DMS79 (cell line): Measurements from ENCODE around the gene SLC27A5.
"Not testable (repeated sequence)": the region's sequence is repeated elsewhere in the genome, so short reads cannot be mapped to it uniquely, and the experiment has no call there.

ENCODE experiments used
- DNase-seq: peaks from one replicate; lab custom pipeline; 2025; lab: John Stamatoyannopoulos, UW

The SLC27A5 gene

DNA sequence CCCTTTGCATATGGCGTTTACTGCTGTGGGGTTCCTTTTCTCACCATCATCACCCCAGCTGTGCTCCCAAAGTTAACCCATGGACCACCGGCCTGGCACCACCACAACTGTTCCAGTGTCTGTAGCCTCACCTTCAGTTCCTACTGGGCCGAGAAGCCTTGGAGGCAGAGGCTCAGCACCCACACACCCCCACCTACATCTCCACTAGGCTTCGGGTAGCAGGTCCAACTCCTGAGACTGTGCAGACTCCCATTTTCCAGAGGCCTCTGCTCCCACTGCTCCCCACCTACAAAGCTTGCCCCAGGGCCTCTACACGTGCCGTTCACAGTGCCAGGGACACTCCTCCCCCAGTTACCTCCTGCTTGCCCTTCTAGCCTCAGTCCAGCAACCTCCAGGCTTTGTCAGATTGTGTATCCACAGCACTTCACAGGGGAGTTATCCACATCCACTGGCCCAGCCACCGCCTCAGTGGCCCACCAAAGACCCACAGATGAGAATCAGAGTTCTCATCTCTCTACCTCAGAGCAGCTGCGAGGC is 14.1 kb downstream of the SLC27A5 start:
- DNase-seq = no peak

DNA sequence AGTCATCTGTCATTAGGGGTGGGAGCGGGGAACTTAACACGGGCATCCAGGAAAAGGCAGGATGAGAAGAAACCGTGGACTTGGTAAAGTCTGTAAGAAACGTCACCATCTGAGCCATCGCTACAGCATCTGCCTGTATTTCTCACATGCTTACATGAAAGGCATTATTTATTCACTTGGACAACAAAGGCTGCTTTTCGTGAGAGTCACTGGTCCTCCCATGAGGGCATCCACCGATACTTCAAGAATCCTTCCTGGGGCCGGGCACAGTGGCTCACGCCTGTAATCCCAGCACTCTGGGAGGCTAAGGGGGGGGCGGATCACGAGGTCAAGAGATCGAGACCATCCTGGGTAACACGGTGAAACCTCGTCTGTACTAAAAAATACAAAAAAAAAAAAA is 19.5 kb downstream of the SLC27A5 start:
- no peak for DNase-seq

DNA sequence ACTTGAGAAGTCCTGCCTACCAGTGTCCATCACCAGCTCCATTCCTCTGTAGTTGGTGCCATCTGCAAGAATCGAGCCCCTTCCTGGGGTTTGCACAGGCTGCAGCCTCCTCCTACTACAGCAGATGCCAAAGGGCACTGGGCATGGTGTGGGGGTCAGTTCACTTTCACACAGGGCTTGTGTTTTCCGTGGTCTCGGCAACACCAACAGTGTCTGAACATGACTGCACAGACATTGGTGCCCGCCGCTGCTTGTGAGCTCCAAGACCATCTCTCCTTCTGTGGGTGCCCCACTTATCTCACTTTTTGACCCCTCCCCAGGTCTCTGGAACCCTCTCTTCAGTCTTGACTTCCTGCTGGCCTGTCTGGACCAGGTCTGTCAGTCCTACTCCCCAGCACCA is 20.4 kb downstream of the SLC27A5 start:
- no peak for DNase-seq

DNA sequence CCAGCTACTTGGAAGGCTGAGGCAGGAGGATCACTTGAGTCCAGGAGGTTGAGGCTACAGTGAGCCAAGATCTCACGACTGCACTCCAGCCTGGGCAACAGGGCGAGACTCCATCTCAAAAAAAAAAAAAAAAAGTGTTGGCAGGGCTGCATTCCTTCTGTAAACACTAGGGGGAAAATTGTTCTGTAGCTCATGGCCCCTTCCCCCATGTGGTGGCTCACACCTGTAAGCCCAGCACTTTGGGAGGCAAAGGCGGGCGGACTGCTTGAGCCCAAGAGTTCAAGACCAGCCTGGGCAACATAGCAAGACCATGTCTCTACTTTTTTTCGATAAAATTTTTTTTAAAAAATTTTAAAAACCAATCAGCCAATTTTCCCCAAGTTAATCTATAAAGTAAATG is 27.4 kb downstream of the SLC27A5 start:
- not testable (repeated sequence) for DNase-seq

DNA sequence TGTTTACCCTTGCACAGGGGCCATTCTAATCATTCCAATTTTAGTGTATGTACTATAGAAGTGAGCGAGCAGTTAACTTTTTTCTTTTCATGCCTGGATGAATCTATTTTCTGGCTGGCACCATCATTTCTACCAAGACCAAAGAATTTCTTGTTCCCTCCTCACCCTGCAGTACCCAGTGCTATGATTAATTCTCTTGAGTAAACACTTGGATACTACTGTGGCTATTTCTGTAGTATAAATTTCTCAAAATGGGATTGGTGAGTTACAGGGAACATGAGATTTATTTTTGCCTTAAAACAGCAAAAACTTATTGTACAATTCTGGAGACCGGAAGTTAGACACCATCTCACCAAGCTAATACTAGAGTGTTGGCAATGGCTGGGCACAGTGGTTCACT is 28.0 kb downstream of the SLC27A5 start:
- no peak for DNase-seq

DNA sequence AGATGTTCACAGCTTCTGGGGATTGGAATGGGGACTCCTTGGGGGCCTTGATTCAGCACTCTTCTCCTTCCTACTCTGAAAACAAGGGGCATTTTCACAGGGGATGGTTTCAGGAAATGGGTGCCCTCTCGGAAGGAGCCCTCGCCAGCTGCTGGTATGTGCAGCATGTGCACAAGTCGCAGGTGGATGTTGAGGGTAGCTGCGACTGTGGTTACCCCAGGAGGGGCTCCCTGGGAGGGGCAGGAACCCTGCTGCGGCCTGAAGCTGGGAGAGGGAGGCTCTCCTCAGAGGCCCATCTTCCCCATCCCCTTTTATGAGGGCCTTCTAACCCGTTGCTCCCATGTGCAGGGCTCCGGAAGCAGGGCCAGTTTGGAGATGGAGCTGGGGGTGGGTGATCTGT is 29.4 kb downstream of the SLC27A5 start:
- no peak for DNase-seq

DNA sequence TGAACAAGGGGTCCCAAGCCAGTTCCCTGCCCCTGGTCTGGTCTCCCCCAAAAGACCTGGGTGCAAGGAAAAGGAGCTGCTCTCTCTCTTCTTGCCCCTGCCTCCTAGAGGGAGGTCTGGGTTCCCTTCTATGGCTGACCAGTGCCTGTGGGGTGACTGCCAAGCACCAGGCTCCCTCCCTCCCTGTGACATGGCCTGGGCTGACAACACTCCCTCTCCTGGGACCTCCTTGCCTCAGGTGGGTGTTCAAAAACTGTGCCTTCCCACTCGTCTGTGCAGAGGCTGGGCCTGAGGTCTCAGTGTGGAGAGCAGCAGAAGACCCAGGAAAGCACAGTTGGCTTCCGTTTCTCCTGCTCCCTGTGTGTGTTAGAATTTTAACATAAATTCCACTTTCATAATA is 31.0 kb downstream of the SLC27A5 start:
- no peak for DNase-seq

DNA sequence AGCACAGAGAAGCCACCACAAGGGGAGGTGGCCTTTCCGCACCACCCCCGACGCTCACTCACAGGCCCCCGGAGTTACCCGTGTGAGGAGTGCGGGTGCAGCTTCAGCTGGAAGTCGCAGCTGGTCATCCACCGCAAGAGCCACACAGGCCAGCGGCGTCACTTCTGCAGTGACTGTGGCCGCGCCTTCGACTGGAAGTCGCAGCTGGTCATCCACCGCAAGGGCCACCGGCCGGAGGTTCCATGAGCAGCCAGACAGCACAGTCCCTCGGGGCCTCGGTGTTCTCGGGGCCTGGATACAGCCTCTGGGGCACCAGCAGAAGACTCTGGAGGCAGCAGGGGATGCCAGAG is 31.3 kb downstream of the SLC27A5 start:
- no peak for DNase-seq

DNA sequence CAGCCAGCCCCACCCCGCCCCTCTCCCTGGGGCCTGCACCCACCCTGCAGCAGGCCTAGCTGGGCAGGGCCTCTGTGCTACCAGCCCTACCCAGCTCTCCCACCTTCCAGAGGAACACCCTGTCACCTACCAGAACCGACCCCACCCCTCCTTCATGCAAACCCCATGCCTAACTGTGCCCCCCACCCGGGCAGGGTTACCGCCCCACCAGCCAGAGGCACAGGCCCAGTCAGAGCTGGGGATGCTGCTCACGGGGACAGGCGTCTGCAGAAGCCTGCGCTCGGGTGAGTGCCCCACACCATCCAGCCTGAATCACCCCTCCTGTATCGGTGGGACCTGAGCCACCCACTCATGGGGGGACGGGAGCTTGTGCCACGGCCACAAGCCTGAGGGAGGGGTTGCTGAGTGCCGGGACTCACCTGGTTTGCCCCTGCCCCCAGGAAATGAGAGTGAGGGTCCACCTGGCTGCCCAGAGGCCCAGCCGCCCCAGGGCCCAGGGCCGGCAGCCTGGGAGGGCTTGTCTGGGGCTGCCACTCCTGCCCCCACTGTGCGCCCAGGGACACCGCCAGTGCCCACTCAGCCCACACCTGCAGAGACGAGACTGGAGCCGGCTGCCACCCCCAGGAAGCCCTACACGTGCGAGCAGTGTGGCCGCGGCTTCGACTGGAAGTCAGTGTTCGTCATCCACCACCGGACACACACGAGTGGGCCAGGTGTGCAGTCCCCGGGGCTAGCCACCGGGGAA is 31.9 kb downstream of the SLC27A5 start:
- no peak for DNase-seq

DNA sequence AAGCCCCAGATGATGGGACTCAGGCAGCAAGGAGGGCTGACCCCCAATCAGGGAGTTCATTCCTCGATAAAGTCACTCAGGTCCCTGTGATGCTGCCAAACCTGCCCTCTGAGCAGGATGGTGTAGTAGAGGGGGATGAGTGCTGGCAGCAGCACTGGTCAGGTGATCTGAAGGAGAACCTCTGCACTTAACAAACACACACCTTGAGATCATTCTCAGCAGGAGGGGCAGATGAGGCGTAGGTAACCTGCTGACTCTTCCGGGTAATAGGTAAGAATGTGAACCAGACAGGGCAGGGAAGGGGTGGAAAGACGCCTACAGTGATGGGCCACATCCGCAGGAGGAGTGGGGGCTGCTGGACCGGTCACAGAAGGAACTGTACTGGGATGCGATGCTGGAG is 32.5 kb downstream of the SLC27A5 start:
- no peak for DNase-seq

DNA sequence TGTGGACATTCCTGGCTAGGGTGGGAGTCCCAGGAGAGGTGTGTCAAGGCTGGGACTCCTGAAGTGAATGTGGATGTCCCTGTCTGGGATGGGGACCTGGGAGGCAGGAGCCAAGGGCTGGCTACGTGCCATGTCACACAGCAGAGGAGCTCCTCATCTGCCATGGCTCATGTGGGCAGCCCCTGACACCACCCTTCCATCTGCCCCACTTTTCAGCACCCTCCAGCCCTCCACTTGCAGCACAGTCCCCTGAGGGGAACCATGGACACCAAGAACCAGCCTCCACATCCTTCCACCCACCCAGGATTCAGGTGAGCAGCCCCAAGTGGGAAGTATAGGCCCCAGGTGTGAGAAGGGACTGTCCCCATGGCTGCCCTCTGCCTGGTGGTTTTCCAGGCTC is 33.9 kb downstream of the SLC27A5 start:
- no peak for DNase-seq

DNA sequence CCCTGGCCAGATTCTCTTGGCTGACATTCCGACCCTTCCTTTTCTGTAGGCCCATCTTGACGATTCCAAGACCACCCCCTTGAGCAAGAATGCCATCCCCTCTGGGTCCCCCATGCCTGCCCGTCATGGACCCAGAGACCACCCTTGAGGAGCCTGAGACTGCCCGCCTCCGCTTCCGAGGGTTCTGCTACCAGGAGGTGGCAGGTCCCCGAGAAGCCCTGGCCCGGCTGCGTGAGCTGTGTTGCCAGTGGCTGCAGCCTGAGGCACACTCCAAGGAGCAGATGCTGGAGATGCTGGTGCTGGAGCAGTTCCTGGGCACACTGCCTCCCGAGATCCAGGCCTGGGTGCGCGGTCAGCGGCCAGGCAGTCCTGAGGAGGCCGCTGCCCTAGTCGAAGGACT is 34.7 kb downstream of the SLC27A5 start:
- no peak for DNase-seq

DNA sequence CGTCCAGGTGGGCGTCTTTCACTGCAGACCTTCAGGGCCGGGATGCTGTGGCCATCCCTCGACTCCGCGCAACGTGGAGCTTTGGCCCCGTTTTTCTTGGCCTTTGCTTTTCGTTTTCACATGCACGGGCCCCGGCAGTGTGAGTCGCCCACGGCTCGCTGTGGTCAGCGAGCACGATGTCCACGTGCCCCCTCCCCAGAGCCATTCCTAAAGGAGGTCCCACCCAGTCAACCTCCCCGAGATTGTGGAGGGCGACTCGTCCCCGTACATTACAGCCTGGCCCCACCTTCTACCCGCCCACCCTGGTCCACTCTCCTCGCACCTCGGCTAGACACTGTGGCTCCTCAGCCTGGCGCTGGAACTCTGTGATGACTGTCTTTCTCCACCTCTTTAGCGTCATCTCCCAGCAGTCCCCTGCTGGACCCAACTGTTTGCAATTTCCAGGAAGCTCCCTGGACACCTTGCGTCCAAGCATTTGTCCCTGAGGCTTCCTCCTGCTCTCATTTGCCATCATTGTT is 35.2 kb downstream of the SLC27A5 start:
- DNase-seq = no peak

DNA sequence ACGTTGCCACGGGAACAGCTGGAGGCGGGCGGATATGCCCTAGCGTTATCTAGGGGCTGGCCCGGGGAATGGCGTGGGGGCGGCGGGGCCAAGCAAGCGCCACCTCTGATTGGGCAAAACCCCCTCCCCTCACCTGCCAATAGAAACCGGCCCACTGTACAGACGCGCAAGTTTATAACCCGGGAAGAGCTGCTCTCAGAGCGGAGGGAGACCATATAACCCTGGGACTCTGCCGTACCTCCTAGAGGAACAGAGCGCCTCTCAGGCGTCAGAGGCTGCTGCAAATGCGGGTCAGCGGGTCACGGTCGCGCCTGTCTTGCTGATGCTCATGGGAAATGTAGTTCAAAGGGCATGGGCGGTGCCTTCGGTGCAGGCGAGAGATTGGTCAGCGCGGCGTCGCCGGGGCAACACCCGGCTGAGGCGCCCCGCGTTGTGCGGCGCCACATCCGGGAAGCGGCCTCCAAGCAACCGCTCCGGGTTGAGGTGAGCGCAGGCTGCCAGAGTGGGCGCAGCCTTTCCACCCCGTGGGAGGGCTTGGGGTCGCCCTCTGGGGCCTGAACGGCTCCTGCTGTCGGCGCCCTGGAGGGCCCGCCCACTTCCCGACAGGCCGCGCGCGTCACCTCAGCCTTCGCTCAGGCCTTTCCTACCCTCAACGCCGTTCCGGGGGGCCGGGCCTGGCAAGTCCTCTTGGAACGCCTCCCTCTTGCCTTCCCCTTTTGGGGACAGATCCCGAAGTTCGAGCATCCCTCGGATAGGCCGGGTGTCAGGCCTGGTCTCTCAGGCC is 35.9 kb downstream of the SLC27A5 start, which contains the start of gene ZNF446:
ZNF446 (plus strand) TSS at position 639 of the 784 bp plus-strand sequence. CDS start 867 bp downstream, outside the sequence.
- peak; percentile 92 for DNase-seq

DNA sequence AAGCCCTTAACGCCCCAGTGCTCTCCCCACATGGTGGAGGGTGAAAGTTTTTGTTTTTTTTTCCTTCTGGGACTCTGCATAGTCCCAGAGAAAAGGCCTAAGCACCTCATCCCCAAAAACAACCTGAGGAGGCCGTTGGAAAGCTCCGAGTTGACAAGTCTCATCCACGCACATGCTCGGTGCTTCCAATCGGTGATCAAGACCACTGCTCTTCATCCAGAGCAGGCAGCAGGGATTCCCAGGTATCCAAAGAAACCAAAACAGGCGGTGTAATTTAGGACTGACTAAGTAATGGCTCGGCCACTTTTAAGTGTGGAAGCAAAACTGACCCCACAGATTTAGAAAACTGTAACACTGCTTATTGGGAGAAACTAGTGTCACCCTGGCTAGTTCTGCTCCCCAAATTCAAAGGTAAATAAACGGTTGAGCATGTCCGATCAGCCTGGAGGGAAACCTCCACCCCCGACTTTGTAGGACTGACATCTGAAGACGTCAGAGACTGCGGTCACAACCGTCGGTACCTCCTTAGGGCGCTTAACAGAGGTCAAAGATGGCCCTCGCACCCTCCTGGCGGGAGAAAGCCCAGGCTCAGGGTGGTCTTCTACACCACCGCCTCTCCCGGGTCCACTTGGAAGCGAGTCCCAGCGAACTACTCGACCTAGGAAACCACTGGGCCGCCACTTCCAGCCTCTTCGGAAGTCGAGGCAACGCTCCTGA is 36.6 kb downstream of the SLC27A5 start:
- no peak for DNase-seq

DNA sequence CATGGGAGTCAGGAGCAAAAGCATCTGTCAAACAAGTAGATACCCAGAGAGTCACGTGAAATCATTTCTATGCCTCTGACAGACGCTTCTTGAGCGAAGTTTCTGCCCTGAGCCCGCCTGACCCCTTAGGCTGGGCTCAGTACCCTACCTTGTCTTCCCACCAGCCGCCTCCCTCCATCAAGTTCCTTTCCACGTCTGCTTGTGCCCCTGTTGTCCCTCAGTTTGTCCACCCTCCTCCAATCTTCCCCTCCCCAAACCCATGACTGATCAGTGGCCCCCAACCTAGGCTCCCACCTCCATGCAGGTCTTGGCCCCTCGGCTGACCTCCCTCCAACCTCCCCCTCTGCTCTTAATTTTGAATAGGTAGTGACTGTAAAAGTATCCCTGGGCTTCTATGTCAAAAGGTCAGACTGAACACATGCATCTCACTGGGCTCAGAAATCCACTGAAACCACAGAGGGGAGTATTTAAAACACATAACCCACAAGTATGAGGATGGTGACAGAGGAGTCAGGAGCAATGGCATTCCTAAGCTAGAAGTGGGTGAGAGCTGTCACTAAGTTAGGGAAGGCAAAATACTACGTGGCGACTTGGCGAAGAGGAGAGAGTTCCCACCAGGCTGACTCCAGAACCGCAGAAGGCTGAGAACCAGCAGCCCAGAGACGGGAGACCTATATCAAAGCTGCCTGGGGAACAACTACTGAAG is 37.3 kb downstream of the SLC27A5 start:
- no peak for DNase-seq

DNA sequence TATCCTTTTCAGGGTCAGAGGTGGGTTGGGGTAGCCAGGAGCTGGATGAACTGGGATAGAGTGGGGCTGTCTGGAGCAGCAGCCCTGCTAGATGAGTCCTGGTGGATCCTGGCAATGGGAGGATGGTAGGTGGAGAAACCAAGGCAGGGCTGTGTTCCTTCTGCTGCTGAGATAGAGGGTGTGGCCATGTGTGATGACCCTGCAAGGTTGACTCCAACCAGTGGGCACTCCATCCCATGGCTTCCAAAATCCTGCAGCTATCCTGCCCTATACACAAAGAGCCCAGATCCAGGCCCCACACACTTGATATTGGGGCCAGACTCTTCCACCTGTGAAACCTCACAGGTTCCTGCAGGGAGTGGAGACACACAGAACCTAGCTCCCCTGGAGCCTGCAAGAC is 38.0 kb downstream of the SLC27A5 start:
- no peak for DNase-seq

DNA sequence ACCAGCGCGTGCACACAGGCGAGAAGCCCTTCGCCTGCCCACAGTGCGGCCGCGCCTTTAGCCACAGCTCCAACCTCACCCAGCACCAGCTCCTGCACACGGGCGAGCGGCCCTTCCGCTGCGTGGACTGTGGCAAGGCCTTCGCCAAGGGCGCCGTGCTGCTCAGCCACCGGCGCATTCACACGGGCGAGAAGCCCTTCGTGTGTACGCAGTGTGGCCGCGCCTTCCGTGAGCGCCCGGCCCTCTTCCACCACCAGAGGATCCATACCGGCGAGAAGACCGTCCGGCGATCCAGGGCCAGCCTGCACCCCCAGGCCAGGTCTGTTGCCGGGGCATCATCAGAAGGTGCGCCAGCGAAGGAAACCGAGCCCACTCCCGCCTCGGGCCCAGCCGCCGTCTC is 40.1 kb downstream of the SLC27A5 start:
- DNase-seq = no peak

DNA sequence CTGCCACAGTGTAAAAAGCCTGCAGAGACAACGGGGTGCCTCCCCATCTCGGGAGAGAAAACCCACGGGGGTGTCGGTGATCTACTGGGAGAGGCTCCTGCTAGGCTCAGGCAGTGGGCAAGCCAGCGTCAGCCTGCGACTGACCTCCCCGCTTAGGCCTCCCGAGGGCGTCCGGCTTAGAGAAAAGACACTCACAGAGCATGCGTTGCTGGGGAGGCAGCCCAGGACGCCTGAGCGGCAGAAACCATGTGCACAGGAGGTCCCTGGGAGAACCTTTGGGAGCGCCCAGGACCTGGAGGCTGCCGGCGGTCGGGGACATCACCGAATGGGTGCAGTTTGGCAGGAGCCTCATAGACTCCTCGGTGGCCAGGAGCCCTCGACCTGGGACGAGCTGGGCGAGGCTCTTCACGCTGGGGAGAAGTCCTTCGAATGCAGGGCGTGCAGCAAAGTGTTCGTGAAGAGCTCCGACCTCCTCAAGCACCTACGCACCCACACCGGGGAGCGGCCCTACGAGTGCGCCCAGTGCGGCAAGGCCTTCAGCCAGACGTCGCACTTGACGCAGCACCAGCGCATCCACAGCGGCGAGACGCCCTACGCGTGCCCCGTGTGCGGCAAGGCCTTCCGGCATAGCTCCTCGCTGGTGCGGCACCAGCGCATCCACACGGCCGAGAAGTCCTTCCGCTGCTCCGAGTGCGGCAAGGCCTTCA is 40.8 kb downstream of the SLC27A5 start:
- DNase-seq = not testable (repeated sequence)

DNA sequence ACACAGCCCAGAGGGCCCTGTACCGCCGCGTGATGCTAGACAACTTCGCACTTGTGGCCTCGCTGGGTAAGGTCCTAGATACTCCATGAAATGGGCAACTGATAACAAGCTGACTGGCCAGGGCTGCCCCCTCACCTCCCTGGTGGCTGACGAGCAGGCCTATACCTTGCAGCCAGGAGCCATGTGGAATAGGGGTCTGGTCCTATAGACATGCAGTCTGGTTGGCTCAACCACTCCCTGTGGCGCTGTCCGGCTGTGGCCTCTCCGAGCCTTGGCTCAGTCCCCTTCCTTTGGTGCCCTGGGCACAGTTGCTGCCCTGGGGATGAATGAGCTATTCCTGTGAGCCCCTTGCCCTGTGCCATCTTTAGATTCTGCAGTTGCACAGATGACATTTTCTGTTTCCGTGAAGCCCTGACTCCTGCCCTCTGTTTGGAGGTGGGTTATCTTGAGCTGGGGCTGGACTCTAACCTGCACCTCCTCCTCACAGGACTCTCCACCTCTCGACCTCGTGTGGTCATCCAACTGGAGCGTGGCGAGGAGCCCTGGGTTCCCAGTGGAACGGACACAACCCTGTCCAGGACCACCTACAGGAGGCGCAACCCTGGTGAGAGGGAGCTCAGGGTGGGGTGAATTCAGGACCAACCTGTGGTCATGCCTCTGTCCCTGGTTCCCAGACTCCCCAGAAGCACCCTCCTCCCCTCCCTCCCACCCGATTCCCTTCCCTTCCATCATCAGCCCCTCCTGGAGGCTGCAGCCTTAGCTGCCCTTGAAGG is 42.4 kb downstream of the SLC27A5 start:
- no peak for DNase-seq
